H1 (cell line): Measurements from ENCODE around the gene SMPDL3B.

Experiments
- CTCF ChIP-seq, 3 experiments: IDR thresholded peaks; 1 replicate in 2 of 3; 2 replicates in 1 of 3; pipeline versions ENCODE4 v1.5.1 to v1.6.1; 2011; ENCODE audit warnings: low read length in 3 of 3, mild to moderate bottlenecking in 3 of 3, inconsistent platforms in 2 of 3, low read depth in 1 of 3, moderate library complexity in 1 of 3; ENCODE audit not compliant: insufficient read depth in 1 of 3; ENCODE audit errors: control extremely low read depth in 1 of 3
- POLR2A ChIP-seq, 2 experiments: IDR thresholded peaks; 1 replicate in 1 of 2; 2 replicates in 1 of 2; pipeline ENCODE4 v1.6.1; 2011; ENCODE audit warnings: low read depth in 2 of 2, low read length in 2 of 2, mild to moderate bottlenecking in 2 of 2; ENCODE audit errors: control extremely low read depth in 1 of 2

- TF ChIP-seq POLR2A (IDR thresholded peaks at IDR 0.05; ENCODE audit: control extremely low read depth in 1 of 2, low read depth in 2 of 2, low read length in 2 of 2) (no peak), CTCF (IDR thresholded peaks at IDR 0.05; ENCODE audit: control extremely low read depth in 1 of 3, insufficient read depth in 1 of 3, low read depth in 1 of 3, low read length in 3 of 3) (no peak)
Observed at GRCh38 chr1:27949027-27949426, 14.2 kb downstream of the SMPDL3B start.
